ENCODE results near the gene ADAD1. TPM values are rescaled to one million over a fixed set of nuclear protein-coding genes. Genes with fewer than 3 reads are reported as not detected.

ADAD1 gene
- polyA plus RNA-seq, 1 donor (not counting 4 experiments of a cell fraction or from before 2014, with no cell fraction given), result not detected

DNA sequence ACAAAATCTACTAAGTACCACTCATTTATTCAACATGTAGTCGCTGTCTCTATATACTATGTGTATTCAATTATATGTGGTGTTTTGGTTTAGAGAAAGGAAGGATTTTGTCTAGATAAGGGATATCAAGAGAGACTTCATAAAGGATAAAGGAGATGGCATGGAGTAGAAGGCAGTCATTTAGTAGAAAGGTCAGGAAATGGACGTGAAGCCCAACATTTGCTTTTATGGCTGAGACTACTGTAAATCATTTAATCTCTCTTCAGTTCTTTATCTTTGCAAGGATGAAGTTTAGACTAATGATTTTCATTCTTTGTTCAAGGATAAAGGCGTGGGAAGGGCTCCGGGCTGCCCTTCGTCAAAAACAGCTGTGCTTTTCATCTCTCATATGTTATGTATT lies 52.5 kb downstream of the ADAD1 start:
- Histone ChIP-seq H3K27ac (ENCODE audit: control insufficient read depth, insufficient read depth, low read length) (no peak overlapping the region), H3K36me3 (ENCODE audit: control insufficient read depth in 2 of 2, extremely low read depth in 1 of 2, insufficient read depth in 2 of 2, low read length in 2 of 2) (no peaks in the 10 kb centered on the region), H3K4me1 (ENCODE audit: control insufficient read depth, extremely low read depth, insufficient read depth, low read length) (no peaks in the 10 kb centered on the region), H3K9me1 (ENCODE audit: control insufficient read depth, extremely low read depth, insufficient read depth, low read length) (no peaks in the 10 kb centered on the region), H3K4me2 (ENCODE audit: control insufficient read depth, extremely low read depth, insufficient read depth, low read depth, low read length) (no peak overlapping the region), H3K9me3 (ENCODE audit: control insufficient read depth, low read depth, low read length) (no peaks in the 10 kb centered on the region), H3K27me3 (ENCODE audit: control insufficient read depth, extremely low read depth, insufficient read depth, low read length) (no peaks in the 10 kb centered on the region), H3K4me3 (ENCODE audit: control insufficient read depth in 2 of 3, extremely low read depth in 1 of 3, insufficient read depth in 2 of 3, low read depth in 1 of 3, low read length in 3 of 3) (no peak overlapping the region), H3K79me2 (ENCODE audit: control insufficient read depth, insufficient read depth, low read length) (no peaks in the 10 kb centered on the region), H2AFZ (ENCODE audit: control insufficient read depth, low read length) (no peak overlapping the region), H3K9ac (ENCODE audit: control insufficient read depth, extremely low read depth, insufficient read depth, low read length) (no peak overlapping the region), H4K20me1 (ENCODE audit: control insufficient read depth, extremely low read depth, insufficient read depth, low read length) (no peaks in the 10 kb centered on the region)
- FAIRE-seq (no peak), DNase-seq (ENCODE audit: low read depth, low spot score) (no peak)
- TF ChIP-seq, protein P1, sequence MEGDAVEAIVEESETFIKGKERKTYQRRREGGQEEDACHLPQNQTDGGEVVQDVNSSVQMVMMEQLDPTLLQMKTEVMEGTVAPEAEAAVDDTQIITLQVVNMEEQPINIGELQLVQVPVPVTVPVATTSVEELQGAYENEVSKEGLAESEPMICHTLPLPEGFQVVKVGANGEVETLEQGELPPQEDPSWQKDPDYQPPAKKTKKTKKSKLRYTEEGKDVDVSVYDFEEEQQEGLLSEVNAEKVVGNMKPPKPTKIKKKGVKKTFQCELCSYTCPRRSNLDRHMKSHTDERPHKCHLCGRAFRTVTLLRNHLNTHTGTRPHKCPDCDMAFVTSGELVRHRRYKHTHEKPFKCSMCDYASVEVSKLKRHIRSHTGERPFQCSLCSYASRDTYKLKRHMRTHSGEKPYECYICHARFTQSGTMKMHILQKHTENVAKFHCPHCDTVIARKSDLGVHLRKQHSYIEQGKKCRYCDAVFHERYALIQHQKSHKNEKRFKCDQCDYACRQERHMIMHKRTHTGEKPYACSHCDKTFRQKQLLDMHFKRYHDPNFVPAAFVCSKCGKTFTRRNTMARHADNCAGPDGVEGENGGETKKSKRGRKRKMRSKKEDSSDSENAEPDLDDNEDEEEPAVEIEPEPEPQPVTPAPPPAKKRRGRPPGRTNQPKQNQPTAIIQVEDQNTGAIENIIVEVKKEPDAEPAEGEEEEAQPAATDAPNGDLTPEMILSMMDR (optimal IDR thresholded peaks at IDR 0.05 in 1 of 3, IDR thresholded peaks at IDR 0.05 in 1 of 3, conservative IDR thresholded peaks at IDR 0.05 in 1 of 3; ENCODE audit: extremely low read depth in 1 of 3, insufficient read depth in 2 of 3, low read length in 3 of 3), result no peak
- no peak for TF ChIP-seq EZH2 (IDR thresholded peaks at IDR 0.05; ENCODE audit: low read length)
- dilution Hi-C loops (cut with MboI; ENCODE audit: extremely low pct_ligation_motif_present, low sequenced_read_pairs), result no loop called here

DNA sequence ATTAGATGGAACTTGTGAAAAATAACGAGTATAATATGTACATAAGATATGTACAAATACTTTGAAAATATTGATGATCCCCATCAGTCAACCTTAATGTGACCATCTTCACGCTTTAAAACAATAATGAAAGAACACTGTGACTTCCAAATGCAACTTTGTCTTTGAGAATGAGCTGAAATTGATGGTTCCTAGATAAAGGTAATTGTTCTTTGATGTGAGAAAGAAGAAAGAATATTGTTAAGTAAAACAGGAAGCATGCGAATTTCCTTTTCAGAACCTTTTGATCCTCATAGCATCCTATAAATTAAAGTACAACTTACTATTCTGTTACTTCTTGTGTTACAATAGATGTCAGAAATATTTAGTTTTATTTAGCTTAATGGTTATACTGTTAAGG lies 55.5 kb downstream of the ADAD1 start:
- DNase-seq (ENCODE audit: low read depth, low spot score) (no peak), FAIRE-seq (no peak)
- no peaks in the 10 kb centered on the region for H3K4me1 ChIP-seq (ENCODE audit: control insufficient read depth, extremely low read depth, insufficient read depth, low read length)
- no peaks in the 10 kb centered on the region for H3K9me1 ChIP-seq (ENCODE audit: control insufficient read depth, extremely low read depth, insufficient read depth, low read length)
- H4K20me1 ChIP-seq (ENCODE audit: control insufficient read depth, extremely low read depth, insufficient read depth, low read length), result no peaks in the 10 kb centered on the region
- no peaks in the 10 kb centered on the region for H3K36me3 ChIP-seq (ENCODE audit: control insufficient read depth in 2 of 2, extremely low read depth in 1 of 2, insufficient read depth in 2 of 2, low read length in 2 of 2)
- H3K27ac ChIP-seq (ENCODE audit: control insufficient read depth, insufficient read depth, low read length), result no peak overlapping the region
- H2AFZ ChIP-seq (ENCODE audit: control insufficient read depth, low read length), result no peak overlapping the region
- no peak for TF ChIP-seq EZH2 (IDR thresholded peaks at IDR 0.05; ENCODE audit: low read length)
- TF ChIP-seq, protein P1 (optimal IDR thresholded peaks at IDR 0.05 in 1 of 3, IDR thresholded peaks at IDR 0.05 in 1 of 3, conservative IDR thresholded peaks at IDR 0.05 in 1 of 3; ENCODE audit: extremely low read depth in 1 of 3, insufficient read depth in 2 of 3, low read length in 3 of 3), result no peak
- H3K9me3 ChIP-seq (ENCODE audit: control insufficient read depth, low read depth, low read length), result no peaks in the 10 kb centered on the region
- no peak overlapping the region for H3K4me3 ChIP-seq (ENCODE audit: control insufficient read depth in 2 of 3, extremely low read depth in 1 of 3, insufficient read depth in 2 of 3, low read depth in 1 of 3, low read length in 3 of 3)
- no peak overlapping the region for H3K9ac ChIP-seq (ENCODE audit: control insufficient read depth, extremely low read depth, insufficient read depth, low read length)
- H3K4me2 ChIP-seq (ENCODE audit: control insufficient read depth, extremely low read depth, insufficient read depth, low read depth, low read length), result no peak overlapping the region
- H3K27me3 ChIP-seq (ENCODE audit: control insufficient read depth, extremely low read depth, insufficient read depth, low read length), result no peaks in the 10 kb centered on the region
- dilution Hi-C loops (cut with MboI; ENCODE audit: extremely low pct_ligation_motif_present, low sequenced_read_pairs), result no loop called here
- H3K79me2 ChIP-seq (ENCODE audit: control insufficient read depth, insufficient read depth, low read length), result no peaks in the 10 kb centered on the region
